ENCODE measurements around the gene MYZAP. TPM values are rescaled to one million over a fixed set of nuclear protein-coding genes. Genes with fewer than 3 reads are reported as not detected.

Gene MYZAP
- total and polyA plus RNA-seq, 2 of the 4 experiments (the other 2 are of a cell fraction) = not detected

GRCh38 chr15:57634290-57634689 lies 42.6 kb downstream of the MYZAP start:
- ChIA-PET POLR2A (ENCODE audit: unreplicated experiment) (no interaction called here), CTCF (no interaction called here)
- H3K4me3 ChIP-seq (ENCODE audit: insufficient read depth, low read depth, low read length) = no peak overlapping the region
- intact Hi-C loops (cut with micrococcal nuclease) = no loop called here
- no peak overlapping the region for H4K5ac ChIP-seq (ENCODE audit: low read depth, low read length)
- peaks cover 6% of the 10 kb centered on the region for H3K27me3 ChIP-seq (ENCODE audit: control insufficient read depth, insufficient read depth, low read length)
- no peak overlapping the region for H3K4me2 ChIP-seq (ENCODE audit: low read depth, low read length)
- no peaks in the 10 kb centered on the region for H4K20me1 ChIP-seq (ENCODE audit: insufficient read depth, low read length)
- dilution Hi-C loops (cut with HindIII; ENCODE audit: low sequenced_read_pairs, unreplicated experiment) = no loop called here
- DNase-seq = no peak
- no peak overlapping the region for H4K8ac ChIP-seq (ENCODE audit: low read depth in 2 of 2, low read length in 2 of 2)
- H2BK5ac ChIP-seq (ENCODE audit: low read depth, low read length, poor library complexity, severe bottlenecking) = no peak overlapping the region
- no peaks in the 10 kb centered on the region for H3K9me1 ChIP-seq (ENCODE audit: insufficient read depth, low read length)
- TF ChIP-seq RAD21 (IDR thresholded peaks at IDR 0.05; ENCODE audit: low read length) (no peak), NFE2L2 (IDR thresholded peaks at IDR 0.05; ENCODE audit: low read depth, low read length) (no peak), CHD1 (IDR thresholded peaks at IDR 0.05; ENCODE audit: low read depth, low read length) (no peak), BHLHE40 (IDR thresholded peaks at IDR 0.05; ENCODE audit: low read depth, low read length) (no peak), ELK1 (IDR thresholded peaks at IDR 0.05; ENCODE audit: borderline replicate concordance, low read depth, low read length) (no peak), RFX5 (IDR thresholded peaks at IDR 0.05; ENCODE audit: low read depth, low read length) (no peak), MXI1 (IDR thresholded peaks at IDR 0.05; ENCODE audit: borderline replicate concordance, low read depth, low read length) (no peak), SMC3 (IDR thresholded peaks at IDR 0.05; ENCODE audit: low read depth, low read length) (no peak), USF2 (IDR thresholded peaks at IDR 0.05; ENCODE audit: low read depth, low read length) (no peak), MAFK (IDR thresholded peaks at IDR 0.05; ENCODE audit: low read depth, low read length) (no peak), MAZ (IDR thresholded peaks at IDR 0.05; ENCODE audit: borderline replicate concordance, low read depth, low read length) (no peak), FOS (IDR thresholded peaks at IDR 0.05; ENCODE audit: low read depth, low read length) (no peak), CTCF (conservative IDR thresholded peaks at IDR 0.05; ENCODE audit: low read depth, low read length) (no peak), CEBPB (IDR thresholded peaks at IDR 0.05; ENCODE audit: low read depth, low read length) (no peak), POLR2A (IDR thresholded peaks at IDR 0.05; ENCODE audit: low read depth, low read length) (no peak), RCOR1 (IDR thresholded peaks at IDR 0.05; ENCODE audit: insufficient replicate concordance, low read length) (no peak)
- H2BK120ac ChIP-seq (ENCODE audit: low read depth, low read length) = no peak overlapping the region
- no peak overlapping the region for H2BK15ac ChIP-seq (ENCODE audit: low read depth, low read length)
- no peak overlapping the region for H3K56ac ChIP-seq (ENCODE audit: extremely low read depth, insufficient read depth, low read length)
- no peak overlapping the region for H2BK20ac ChIP-seq (ENCODE audit: low read depth, low read length)
- H4K91ac ChIP-seq (ENCODE audit: insufficient read depth, low read depth, low read length) = no peak overlapping the region
- no peak overlapping the region for H2AK9ac ChIP-seq (replicated peaks; ENCODE audit: low read depth, low read length, poor library complexity)
- H2AFZ ChIP-seq (replicated peaks; ENCODE audit: low read length, poor library complexity) = no peak overlapping the region
- no peaks in the 10 kb centered on the region for H3K9me3 ChIP-seq (ENCODE audit: control insufficient read depth, insufficient read depth, low read length)
- H3K4ac ChIP-seq (ENCODE audit: low read depth, low read length) = no peak overlapping the region
- no peak overlapping the region for H3K23ac ChIP-seq (ENCODE audit: low read depth, low read length)
- H2AK5ac ChIP-seq (ENCODE audit: low read depth, low read length) = no peak overlapping the region
- H3K4me1 ChIP-seq (ENCODE audit: control insufficient read depth, insufficient read depth, low read length) = no peaks in the 10 kb centered on the region
- BruUV-seq (replicated peaks) = no TSS peak
- no peak overlapping the region for H3K14ac ChIP-seq (replicated peaks; ENCODE audit: low read depth, low read length)
- 100% methylated on average over 1 of the region's 5 CpGs; no CpG with 5 or more reads in 1 of the 2 experiments for WGBS, 2 experiments (ENCODE audit: extremely low coverage in 2 of 2, insufficient read length in 1 of 2)
- no peaks in the 10 kb centered on the region for H3K79me1 ChIP-seq (ENCODE audit: low read depth in 1 of 2, low read length in 2 of 2)
- H3K36me3 ChIP-seq (ENCODE audit: control insufficient read depth, insufficient read depth, low read length) = no peaks in the 10 kb centered on the region
- ATAC-seq (ENCODE audit: low read depth) = no peak
- no peak overlapping the region for H3K18ac ChIP-seq (ENCODE audit: low read depth, low read length)
- in situ Hi-C loops (cut with MboI; ENCODE audit: low sequenced_read_pairs) = no loop called here
- H3K9ac ChIP-seq (ENCODE audit: low read depth, low read length) = no peak overlapping the region
- no peak overlapping the region for H3K27ac ChIP-seq (ENCODE audit: insufficient read depth, low read length)
